ENCODE measurements around the gene UNC13A. TPM values are rescaled to one million over a fixed set of nuclear protein-coding genes. Genes with fewer than 3 reads are reported as not detected.

The UNC13A gene
- total RNA-seq = under 1 TPM; 0.16 to 0.45 TPM

DNA sequence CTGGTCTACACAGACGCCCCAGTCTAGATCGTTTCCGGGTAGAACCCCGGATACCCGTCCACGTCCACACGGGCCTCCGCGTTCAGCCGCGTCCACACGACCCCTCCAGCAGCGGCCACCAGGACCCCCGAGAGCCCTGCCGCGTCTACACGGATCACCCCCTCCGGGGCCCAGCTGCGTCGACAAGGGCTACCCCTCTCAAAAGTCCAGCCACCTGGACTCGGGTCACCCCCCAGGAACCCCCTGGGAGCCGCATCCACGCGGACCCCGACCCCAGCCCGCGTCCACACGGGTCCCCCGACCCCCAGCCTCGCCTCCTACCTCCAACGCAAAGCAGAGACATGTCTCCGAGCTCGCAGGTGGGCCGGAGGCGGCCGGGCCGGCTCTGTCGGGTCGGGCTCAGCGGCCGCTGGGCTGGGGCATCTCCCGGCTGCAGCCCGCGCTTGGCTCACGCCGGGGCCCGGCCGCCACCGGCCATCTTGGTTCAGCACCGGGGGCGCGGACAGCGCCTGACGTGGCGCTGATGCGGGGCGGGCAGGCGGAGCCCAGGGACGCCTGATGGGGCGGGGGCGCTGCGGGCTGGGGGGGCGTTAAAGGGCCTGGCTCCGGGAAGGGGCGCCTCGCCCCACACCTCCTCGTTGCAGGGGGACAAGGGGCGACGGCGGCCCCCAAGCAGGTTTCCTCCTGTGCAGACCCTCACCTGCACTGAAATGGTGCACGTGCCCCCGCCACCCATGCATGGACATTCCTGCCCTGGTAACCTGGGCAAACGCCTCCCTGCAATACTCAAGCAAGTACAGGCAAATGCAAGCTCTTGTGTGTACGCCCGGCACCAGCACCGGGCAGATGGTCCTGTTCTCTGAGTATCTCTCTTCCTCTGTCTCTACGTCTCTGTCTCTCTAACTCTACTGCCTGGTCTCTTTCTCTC lies at the start of gene UNC13A:
UNC13A (minus strand) TSS at position 498 of the 928 bp plus-strand sequence; CDS start at position 343, 155 bp downstream.
- Mint-ChIP-seq H3K4me3 (peak within 1 kb of the TSS; percentile 37), H3K9me3 (no peaks in the 10 kb centered on the region), H3K27me3 (peaks cover 38% of the 10 kb centered on the region), H3K4me1 (peaks cover 10% of the 10 kb centered on the region), H3K27ac (no peak within 1 kb of the TSS), H3K36me3 (ENCODE audit: low read depth) (no peaks in the 10 kb centered on the region)
- ATAC-seq (replicated peaks) = peak; percentile 52

- H3K4me1 Mint-ChIP-seq = peaks cover 4% of the 10 kb centered on the region
- H3K27me3 Mint-ChIP-seq = no peaks in the 10 kb centered on the region
- no peak overlapping the region for H3K27ac Mint-ChIP-seq
- no peak for ATAC-seq (replicated peaks)
- no peak overlapping the region for H3K4me3 Mint-ChIP-seq
- peaks cover 50% of the 10 kb centered on the region for H3K36me3 Mint-ChIP-seq (ENCODE audit: low read depth)
- no peaks in the 10 kb centered on the region for H3K9me3 Mint-ChIP-seq
These were observed 49.6 kb upstream of the UNC13A start for GRCh38 chr19:17737690-17738153.

DNA sequence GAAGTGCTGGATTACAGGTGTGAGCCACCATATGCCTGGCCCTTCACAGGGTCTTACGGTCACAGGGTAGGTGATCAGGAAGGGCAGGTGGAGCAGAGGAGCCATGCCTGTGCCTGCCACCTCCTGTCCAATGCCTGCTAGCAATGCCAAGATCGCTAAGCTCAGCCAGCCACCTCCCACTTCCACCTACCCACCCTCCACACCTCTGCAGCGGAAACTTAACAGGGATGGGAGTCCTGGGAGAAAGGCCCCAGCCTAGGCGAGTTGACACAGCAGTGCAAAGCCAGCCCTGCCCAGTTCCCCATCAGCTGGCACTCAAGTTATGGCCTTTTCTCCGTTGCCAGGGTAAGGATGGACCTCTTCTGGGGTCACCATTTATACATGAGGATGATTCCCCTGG lies 47.3 kb upstream of the UNC13A start:
- Mint-ChIP-seq H3K36me3 (ENCODE audit: low read depth) (peaks cover 73% of the 10 kb centered on the region), H3K27me3 (no peaks in the 10 kb centered on the region), H3K4me3 (no peak overlapping the region), H3K9me3 (no peaks in the 10 kb centered on the region), H3K27ac (no peak overlapping the region), H3K4me1 (peaks cover 10% of the 10 kb centered on the region)
- no peak for ATAC-seq (replicated peaks)

DNA sequence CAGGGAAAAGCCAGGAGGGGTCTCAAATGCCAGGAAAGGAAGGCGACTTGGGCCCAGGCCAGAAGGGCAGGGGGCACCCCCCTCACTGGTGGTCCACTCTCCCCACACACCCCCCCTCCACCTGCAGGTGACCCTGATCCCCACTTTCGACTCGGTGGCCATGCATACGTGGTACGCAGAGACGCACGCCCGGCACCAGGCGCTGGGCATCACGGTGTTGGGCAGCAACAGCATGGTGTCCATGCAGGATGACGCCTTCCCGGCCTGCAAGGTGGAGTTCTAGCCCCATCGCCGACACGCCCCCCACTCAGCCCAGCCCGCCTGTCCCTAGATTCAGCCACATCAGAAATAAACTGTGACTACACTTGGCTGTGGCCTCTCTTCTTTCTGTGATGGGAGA lies 46.0 kb upstream of the UNC13A start:
- no peak overlapping the region for H3K4me3 Mint-ChIP-seq
- H3K9me3 Mint-ChIP-seq = no peaks in the 10 kb centered on the region
- no peak for ATAC-seq (replicated peaks)
- no peaks in the 10 kb centered on the region for H3K27me3 Mint-ChIP-seq
- H3K4me1 Mint-ChIP-seq = peaks cover 9% of the 10 kb centered on the region
- H3K36me3 Mint-ChIP-seq (ENCODE audit: low read depth) = peaks cover 86% of the 10 kb centered on the region
- H3K27ac Mint-ChIP-seq = no peak overlapping the region

- peaks cover 6% of the 10 kb centered on the region for H3K4me1 Mint-ChIP-seq
- H3K27ac Mint-ChIP-seq = no peak overlapping the region
- H3K36me3 Mint-ChIP-seq (ENCODE audit: low read depth) = peaks cover 89% of the 10 kb centered on the region
- H3K27me3 Mint-ChIP-seq = no peaks in the 10 kb centered on the region
- no peak for ATAC-seq (replicated peaks)
- H3K9me3 Mint-ChIP-seq = no peaks in the 10 kb centered on the region
- no peak overlapping the region for H3K4me3 Mint-ChIP-seq
These were observed 45.0 kb upstream of the UNC13A start for GRCh38 chr19:17733127-17733526.

DNA sequence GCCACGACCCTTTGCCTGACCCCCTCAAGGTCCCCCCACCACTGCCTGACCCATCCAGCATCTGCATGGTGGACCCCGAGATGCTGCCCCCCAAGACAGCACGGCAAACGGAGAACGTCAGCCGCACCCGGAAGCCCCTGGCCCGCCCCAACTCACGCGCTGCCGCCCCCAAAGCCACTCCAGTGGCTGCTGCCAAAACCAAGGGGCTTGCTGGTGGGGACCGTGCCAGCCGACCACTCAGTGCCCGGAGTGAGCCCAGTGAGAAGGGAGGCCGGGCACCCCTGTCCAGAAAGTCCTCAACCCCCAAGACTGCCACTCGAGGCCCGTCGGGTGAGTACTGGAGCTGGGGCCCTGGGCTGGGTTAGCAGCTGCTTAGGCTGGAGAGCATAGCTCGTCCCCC lies 39.7 kb upstream of the UNC13A start:
- H3K4me1 Mint-ChIP-seq = peaks cover 6% of the 10 kb centered on the region
- ATAC-seq (replicated peaks) = no peak
- H3K36me3 Mint-ChIP-seq (ENCODE audit: low read depth) = peaks cover 78% of the 10 kb centered on the region
- H3K27ac Mint-ChIP-seq = no peak overlapping the region
- no peak overlapping the region for H3K4me3 Mint-ChIP-seq
- no peaks in the 10 kb centered on the region for H3K9me3 Mint-ChIP-seq
- H3K27me3 Mint-ChIP-seq = no peaks in the 10 kb centered on the region

- H3K9me3 Mint-ChIP-seq = no peaks in the 10 kb centered on the region
- H3K36me3 Mint-ChIP-seq (ENCODE audit: low read depth) = peaks cover 79% of the 10 kb centered on the region
- no peak overlapping the region for H3K27ac Mint-ChIP-seq
- no peak overlapping the region for H3K4me3 Mint-ChIP-seq
- H3K4me1 Mint-ChIP-seq = peaks cover 6% of the 10 kb centered on the region
- no peaks in the 10 kb centered on the region for H3K27me3 Mint-ChIP-seq
- ATAC-seq (replicated peaks) = no peak
These were observed 39.0 kb upstream of the UNC13A start for GRCh38 chr19:17726964-17727773.

GRCh38 chr19:17726136-17726741 lies 38.1 kb upstream of the UNC13A start:
- Mint-ChIP-seq H3K27ac (no peak overlapping the region), H3K4me1 (peaks cover 8% of the 10 kb centered on the region), H3K9me3 (no peaks in the 10 kb centered on the region), H3K36me3 (ENCODE audit: low read depth) (peaks cover 79% of the 10 kb centered on the region), H3K4me3 (no peak overlapping the region), H3K27me3 (no peaks in the 10 kb centered on the region)
- ATAC-seq (replicated peaks) = no peak

DNA sequence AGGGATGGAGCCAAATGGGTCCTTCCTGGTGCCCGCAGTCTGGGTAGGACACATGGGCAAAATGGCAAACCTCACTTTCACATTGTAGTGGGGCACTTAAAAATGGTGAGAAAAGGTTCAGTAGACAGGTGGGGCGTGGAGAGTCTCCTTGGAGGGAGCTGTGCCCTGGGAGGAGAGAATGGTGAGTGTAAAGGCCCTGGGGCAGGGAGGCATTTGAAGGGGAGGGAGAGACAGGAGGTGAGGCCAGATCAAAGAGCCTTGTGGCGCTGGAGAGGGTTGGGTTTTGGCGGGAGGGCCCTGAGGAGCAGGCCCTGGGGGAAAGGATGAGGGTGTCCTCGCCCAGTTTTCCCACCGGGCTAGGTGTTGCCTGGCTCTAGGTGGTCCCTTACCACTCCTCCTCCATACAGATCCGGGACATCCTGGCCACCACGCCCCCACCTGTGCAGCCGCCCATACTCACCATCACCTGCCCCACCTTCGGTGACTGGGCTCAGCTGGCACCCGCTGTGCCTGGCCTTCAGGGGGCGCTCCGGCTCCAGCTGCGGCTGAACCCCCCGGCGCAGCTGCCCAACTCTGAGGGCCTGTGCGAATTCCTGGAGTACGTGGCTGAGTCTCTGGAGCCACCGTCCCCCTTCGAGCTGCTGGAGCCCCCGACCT lies 37.4 kb upstream of the UNC13A start:
- Mint-ChIP-seq H3K9me3 (no peaks in the 10 kb centered on the region), H3K27ac (no peak overlapping the region), H3K4me1 (peaks cover 7% of the 10 kb centered on the region), H3K36me3 (ENCODE audit: low read depth) (peaks cover 79% of the 10 kb centered on the region), H3K4me3 (no peak overlapping the region), H3K27me3 (no peaks in the 10 kb centered on the region)
- peak; percentile 29 for ATAC-seq (replicated peaks)

GRCh38 chr19:17724655-17725054 lies 36.5 kb upstream of the UNC13A start:
- Mint-ChIP-seq H3K36me3 (ENCODE audit: low read depth) (peaks cover 78% of the 10 kb centered on the region), H3K27me3 (no peaks in the 10 kb centered on the region), H3K27ac (no peak overlapping the region), H3K4me1 (peaks cover 12% of the 10 kb centered on the region), H3K9me3 (no peaks in the 10 kb centered on the region), H3K4me3 (no peak overlapping the region)
- no peak for ATAC-seq (replicated peaks)

DNA sequence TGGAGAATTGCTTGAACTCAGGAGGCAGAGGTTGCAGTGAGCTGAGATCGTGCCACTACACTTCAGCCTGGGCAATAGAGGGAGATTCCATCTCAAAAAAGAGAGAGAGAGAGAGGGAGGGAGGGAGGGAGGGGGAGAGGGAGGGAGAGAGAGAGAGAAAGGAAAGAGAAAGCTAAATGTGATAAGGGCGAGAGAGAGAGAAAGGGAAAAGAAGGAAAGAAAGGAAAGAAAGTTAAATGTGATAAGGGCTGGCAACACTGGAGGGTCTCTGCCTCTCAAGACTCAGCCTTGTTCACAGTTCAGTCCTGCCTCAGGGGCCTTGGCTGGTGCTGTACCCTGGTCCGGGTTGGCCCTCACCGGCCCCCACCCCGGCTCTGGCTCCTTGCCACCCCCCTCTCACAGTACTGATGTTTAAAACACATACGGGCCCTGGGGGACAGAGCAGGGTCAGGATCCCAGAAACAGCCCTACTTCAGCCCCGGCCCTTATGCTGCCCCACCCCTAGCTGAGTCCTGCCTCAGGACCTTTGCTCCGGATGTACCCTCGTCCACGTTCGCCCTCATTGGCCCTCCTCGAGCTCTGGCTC lies 34.6 kb upstream of the UNC13A start:
- no peak for ATAC-seq (replicated peaks)
- Mint-ChIP-seq H3K9me3 (no peaks in the 10 kb centered on the region), H3K36me3 (ENCODE audit: low read depth) (peaks cover 59% of the 10 kb centered on the region), H3K4me3 (no peak overlapping the region), H3K27ac (no peak overlapping the region), H3K27me3 (no peaks in the 10 kb centered on the region), H3K4me1 (peaks cover 19% of the 10 kb centered on the region)

DNA sequence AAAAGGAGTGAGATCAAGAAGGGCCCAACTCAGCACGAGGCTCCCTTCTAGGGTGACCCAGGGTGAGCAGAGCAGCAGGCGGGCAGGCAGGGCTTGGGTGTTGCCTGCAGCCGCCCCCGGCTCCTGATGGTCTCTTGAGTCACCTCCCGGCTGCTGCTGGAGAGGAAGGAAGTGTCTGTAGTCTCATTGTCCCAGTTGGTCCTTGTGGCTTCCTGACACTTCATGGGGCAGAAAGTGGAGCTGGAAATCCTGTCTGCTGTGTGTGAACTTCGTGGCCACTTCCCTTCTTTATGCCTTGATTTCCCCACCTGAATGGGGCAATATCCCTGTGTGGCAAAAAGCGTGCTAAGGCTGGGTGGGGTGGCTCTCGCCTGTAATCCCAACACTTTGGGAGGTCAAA lies 33.7 kb upstream of the UNC13A start:
- Mint-ChIP-seq H3K27me3 (no peaks in the 10 kb centered on the region), H3K4me1 (peaks cover 19% of the 10 kb centered on the region), H3K36me3 (ENCODE audit: low read depth) (peaks cover 58% of the 10 kb centered on the region), H3K4me3 (peak overlapping the region; percentile 92), H3K27ac (peak overlapping the region; percentile 83), H3K9me3 (no peaks in the 10 kb centered on the region)
- ATAC-seq (replicated peaks) = no peak

- peak overlapping the region; percentile 92 for H3K4me3 Mint-ChIP-seq
- no peaks in the 10 kb centered on the region for H3K27me3 Mint-ChIP-seq
- peaks cover 19% of the 10 kb centered on the region for H3K4me1 Mint-ChIP-seq
- H3K9me3 Mint-ChIP-seq = no peaks in the 10 kb centered on the region
- H3K27ac Mint-ChIP-seq = peak overlapping the region; percentile 83
- peaks cover 58% of the 10 kb centered on the region for H3K36me3 Mint-ChIP-seq (ENCODE audit: low read depth)
- ATAC-seq (replicated peaks) = no peak
These were observed 33.0 kb upstream of the UNC13A start for GRCh38 chr19:17721111-17721628.

Measured in activated T-helper 17 cell treated with anti-CD3 and anti-CD28 coated beads, Interleukin-2, amount 50 U/mL, for 72 hours (primary cell).